Effector memory CD4-positive, alpha-beta T cell (primary cell): ENCODE data around the gene ELP1.

Source experiments
- DNase-seq, 3 donors: peaks; one replicate each; pipeline ENCODE4 v3.0.0-alpha.2; 2020
- H3K27ac ChIP-seq: 2 replicates; pipeline ENCODE4 v1.7.0; 2013; ENCODE audit warnings: mild to moderate bottlenecking, low read length, moderate library complexity; ENCODE audit not compliant: insufficient read depth, poor library complexity, severe bottlenecking
- H3K27me3 ChIP-seq: replicated peaks from 2 replicates; pipeline ENCODE4 v1.7.0; 2013; ENCODE audit warnings: mild to moderate bottlenecking, low read length; ENCODE audit not compliant: insufficient read depth, control insufficient read depth, poor library complexity, severe bottlenecking
- H3K36me3 ChIP-seq: 2 replicates; pipeline ENCODE4 v1.7.0; 2013; ENCODE audit warnings: mild to moderate bottlenecking, low read length, moderate library complexity; ENCODE audit not compliant: control insufficient read depth, insufficient read depth
- H3K4me1 ChIP-seq: 2 replicates; pipeline ENCODE4 v1.7.0; 2013; ENCODE audit warnings: low read length, mild to moderate bottlenecking; ENCODE audit not compliant: control insufficient read depth, insufficient read depth, poor library complexity, severe bottlenecking
- H3K4me3 ChIP-seq: 2 replicates; pipeline ENCODE4 v1.7.0; 2013; ENCODE audit warnings: low read length, low read depth, mild to moderate bottlenecking; ENCODE audit not compliant: insufficient read depth, poor library complexity, severe bottlenecking
- H3K9me3 ChIP-seq: 2 replicates; pipeline ENCODE4 v1.7.0; 2013; ENCODE audit warnings: mild to moderate bottlenecking, low read length, moderate library complexity; ENCODE audit not compliant: control insufficient read depth

The ELP1 gene

GRCh38 chr9:108834959-108835665 lies 98.8 kb downstream of the ELP1 start:
- no peaks in the 10 kb centered on the region for H3K4me1 ChIP-seq
- H3K9me3 ChIP-seq, result no peaks in the 10 kb centered on the region
- no peak overlapping the region for H3K4me3 ChIP-seq
- no peak overlapping the region for H3K27ac ChIP-seq
- no peak for DNase-seq
- H3K27me3 ChIP-seq, result no peaks in the 10 kb centered on the region
- no peaks in the 10 kb centered on the region for H3K36me3 ChIP-seq

- H3K36me3 ChIP-seq, result no peaks in the 10 kb centered on the region
- no peak for DNase-seq
- no peaks in the 10 kb centered on the region for H3K4me1 ChIP-seq
- no peaks in the 10 kb centered on the region for H3K9me3 ChIP-seq
- H3K4me3 ChIP-seq, result no peak overlapping the region
- no peaks in the 10 kb centered on the region for H3K27me3 ChIP-seq
- H3K27ac ChIP-seq, result no peak overlapping the region
Observed at GRCh38 chr9:108832179-108832500, 101.8 kb downstream of the ELP1 start.

- DNase-seq, result no peak
- no peak overlapping the region for H3K4me3 ChIP-seq
- H3K27me3 ChIP-seq, result no peaks in the 10 kb centered on the region
- H3K4me1 ChIP-seq, result no peaks in the 10 kb centered on the region
- no peak overlapping the region for H3K27ac ChIP-seq
- H3K36me3 ChIP-seq, result no peaks in the 10 kb centered on the region
- H3K9me3 ChIP-seq, result no peaks in the 10 kb centered on the region
Observed at GRCh38 chr9:108831496-108832178, 102.3 kb downstream of the ELP1 start.

GRCh38 chr9:108830272-108830671 lies 103.7 kb downstream of the ELP1 start:
- Histone ChIP-seq H3K27ac (no peak overlapping the region), H3K27me3 (no peaks in the 10 kb centered on the region), H3K4me1 (no peaks in the 10 kb centered on the region), H3K4me3 (no peak overlapping the region), H3K36me3 (no peaks in the 10 kb centered on the region), H3K9me3 (no peaks in the 10 kb centered on the region)
- no peak for DNase-seq

- no peak for DNase-seq
- Histone ChIP-seq H3K27me3 (peaks cover 4% of the 10 kb centered on the region), H3K4me1 (no peaks in the 10 kb centered on the region), H3K9me3 (no peaks in the 10 kb centered on the region), H3K36me3 (no peaks in the 10 kb centered on the region), H3K27ac (no peak overlapping the region), H3K4me3 (no peak overlapping the region)
Observed at GRCh38 chr9:108823829-108824228, 110.1 kb downstream of the ELP1 start.
